ENCODE measurements around the gene PDE8A. TPM values are rescaled to one million over a fixed set of nuclear protein-coding genes. Genes with fewer than 3 reads are reported as not detected.

The PDE8A gene
- total RNA-seq, 1 donor from 2014 or later: 11.4 TPM

- H3K27ac ChIP-seq: no peak overlapping the region
- peaks cover 11% of the 10 kb centered on the region for H3K9me3 Mint-ChIP-seq
- no peak overlapping the region for H3K4me3 Mint-ChIP-seq
- no peak for TF ChIP-seq EZH2phosphoT487 (IDR thresholded peaks at IDR 0.05)
- TF ChIP-seq CTCF (IDR thresholded peaks at IDR 0.05): peak; percentile 72
- no peak for TF ChIP-seq EZH2 (IDR thresholded peaks at IDR 0.05)
- peak overlapping the region; percentile 94 for H2AFZ ChIP-seq (replicated peaks)
- H4K20me1 ChIP-seq (ENCODE audit: low read depth): no peaks in the 10 kb centered on the region
- peak; percentile 70 for DNase-seq (ENCODE audit: low spot score)
- H3K4me1 ChIP-seq: peaks cover 3% of the 10 kb centered on the region
- H3K79me2 ChIP-seq (ENCODE audit: low read depth): no peaks in the 10 kb centered on the region
- no peaks in the 10 kb centered on the region for H3K36me3 Mint-ChIP-seq
- peaks cover 10% of the 10 kb centered on the region for H3K27me3 Mint-ChIP-seq (ENCODE audit: insufficient read depth, low read depth)
- H3K27ac Mint-ChIP-seq: no peak overlapping the region
- no peak overlapping the region for H3K9ac ChIP-seq
- H3K4me1 Mint-ChIP-seq: peaks cover 8% of the 10 kb centered on the region
- peak overlapping the region; percentile 59 for H3K4me2 ChIP-seq
- H3F3A ChIP-seq (ENCODE audit: low read depth): no peaks in the 10 kb centered on the region
- no peaks in the 10 kb centered on the region for H3K27me3 ChIP-seq
- H3K9me3 ChIP-seq (ENCODE audit: low read depth): no peaks in the 10 kb centered on the region
- H3K4me3 ChIP-seq: no peak overlapping the region
- H3K36me3 ChIP-seq: no peaks in the 10 kb centered on the region
Observed at GRCh38 chr15:84955089-84955848, 26.4 kb upstream of the PDE8A start.

DNA sequence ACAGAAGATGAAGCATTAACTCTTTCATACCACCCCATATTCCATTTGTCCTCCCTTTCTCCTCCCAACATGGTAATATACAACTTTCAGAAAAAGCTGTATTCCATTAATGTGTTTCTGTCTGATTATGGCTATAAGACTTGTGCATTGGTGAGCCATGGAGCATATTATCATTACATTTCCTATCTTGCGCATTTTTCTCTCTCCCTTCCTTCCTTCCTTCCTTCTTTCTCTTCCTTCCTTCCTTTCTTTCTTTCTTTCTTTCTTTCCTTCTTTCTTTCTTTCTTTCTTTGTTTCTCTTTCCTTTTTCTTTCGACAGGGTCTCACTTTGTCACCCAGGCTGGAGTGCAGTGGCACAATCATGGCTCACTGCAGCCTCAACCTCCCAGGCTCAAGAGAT is 25.5 kb upstream of the PDE8A start:
- H4K20me1 ChIP-seq (ENCODE audit: low read depth): no peaks in the 10 kb centered on the region
- H3K9ac ChIP-seq: no peak overlapping the region
- no peak for DNase-seq (ENCODE audit: low spot score)
- no peak overlapping the region for H3K27ac ChIP-seq
- TF ChIP-seq EZH2phosphoT487 (IDR thresholded peaks at IDR 0.05) (no peak), CTCF (IDR thresholded peaks at IDR 0.05) (no peak), EZH2 (IDR thresholded peaks at IDR 0.05) (no peak)
- no peaks in the 10 kb centered on the region for H3K36me3 ChIP-seq
- H2AFZ ChIP-seq (replicated peaks): no peak overlapping the region
- H3K4me3 ChIP-seq: no peak overlapping the region
- peaks cover 15% of the 10 kb centered on the region for H3K4me1 Mint-ChIP-seq
- no peaks in the 10 kb centered on the region for H3K36me3 Mint-ChIP-seq
- peaks cover 11% of the 10 kb centered on the region for H3K9me3 Mint-ChIP-seq
- peaks cover 7% of the 10 kb centered on the region for H3K4me1 ChIP-seq
- no peak overlapping the region for H3K27ac Mint-ChIP-seq
- H3K4me2 ChIP-seq: no peak overlapping the region
- H3K27me3 Mint-ChIP-seq (ENCODE audit: insufficient read depth, low read depth): peaks cover 7% of the 10 kb centered on the region
- H3K9me3 ChIP-seq (ENCODE audit: low read depth): no peaks in the 10 kb centered on the region
- H3K79me2 ChIP-seq (ENCODE audit: low read depth): no peaks in the 10 kb centered on the region
- no peak overlapping the region for H3K4me3 Mint-ChIP-seq
- no peaks in the 10 kb centered on the region for H3K27me3 ChIP-seq
- H3F3A ChIP-seq (ENCODE audit: low read depth): no peaks in the 10 kb centered on the region

- DNase-seq (ENCODE audit: low spot score): no peak
- Histone ChIP-seq H3K9me3 (ENCODE audit: low read depth) (no peaks in the 10 kb centered on the region), H3F3A (ENCODE audit: low read depth) (no peaks in the 10 kb centered on the region), H3K79me2 (ENCODE audit: low read depth) (no peaks in the 10 kb centered on the region), H3K36me3 (no peaks in the 10 kb centered on the region), H3K9ac (no peak overlapping the region), H3K4me2 (no peak overlapping the region), H4K20me1 (ENCODE audit: low read depth) (no peaks in the 10 kb centered on the region), H3K27me3 (no peaks in the 10 kb centered on the region), H3K27ac (no peak overlapping the region), H2AFZ (replicated peaks) (peak overlapping the region; percentile 91), H3K4me3 (no peak overlapping the region), H3K4me1 (peaks cover 5% of the 10 kb centered on the region)
- Mint-ChIP-seq H3K36me3 (peaks cover 4% of the 10 kb centered on the region), H3K4me3 (no peak overlapping the region), H3K27ac (no peak overlapping the region), H3K27me3 (ENCODE audit: insufficient read depth, low read depth) (peaks cover 12% of the 10 kb centered on the region), H3K4me1 (peaks cover 15% of the 10 kb centered on the region), H3K9me3 (peaks cover 11% of the 10 kb centered on the region)
- TF ChIP-seq EZH2 (IDR thresholded peaks at IDR 0.05): no peak
Observed at GRCh38 chr15:84960391-84961113, 21.1 kb upstream of the PDE8A start.

DNA sequence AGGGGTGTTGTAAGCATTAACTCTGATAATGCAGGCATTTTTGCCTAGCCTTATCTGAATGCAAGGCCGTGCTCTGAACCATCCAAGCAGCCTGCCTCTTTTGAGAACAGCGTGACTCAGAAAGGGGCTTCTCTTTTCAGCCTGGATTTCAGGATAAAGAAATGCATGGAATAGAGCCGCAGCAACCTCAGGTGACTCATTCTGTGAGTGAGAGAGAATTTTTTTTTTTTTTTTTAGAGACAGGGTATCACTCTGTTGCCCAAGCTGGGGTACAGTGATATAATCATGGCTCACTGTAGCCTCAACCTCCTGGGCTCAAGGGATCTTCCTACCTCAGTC is 20.6 kb upstream of the PDE8A start:
- Mint-ChIP-seq H3K9me3 (peaks cover 11% of the 10 kb centered on the region), H3K4me1 (peaks cover 11% of the 10 kb centered on the region), H3K4me3 (no peak overlapping the region), H3K27me3 (ENCODE audit: insufficient read depth, low read depth) (peaks cover 7% of the 10 kb centered on the region), H3K36me3 (peaks cover 4% of the 10 kb centered on the region), H3K27ac (no peak overlapping the region)
- TF ChIP-seq EZH2 (IDR thresholded peaks at IDR 0.05): no peak
- TF ChIP-seq EZH2phosphoT487 (IDR thresholded peaks at IDR 0.05): no peak
- TF ChIP-seq CTCF (IDR thresholded peaks at IDR 0.05): no peak
- H3K9me3 ChIP-seq (ENCODE audit: low read depth): no peaks in the 10 kb centered on the region
- H3K4me2 ChIP-seq: no peak overlapping the region
- H4K20me1 ChIP-seq (ENCODE audit: low read depth): no peaks in the 10 kb centered on the region
- no peak overlapping the region for H3K9ac ChIP-seq
- H2AFZ ChIP-seq (replicated peaks): peak overlapping the region; percentile 91
- no peak for DNase-seq (ENCODE audit: low spot score)
- peaks cover 4% of the 10 kb centered on the region for H3K4me1 ChIP-seq
- H3K79me2 ChIP-seq (ENCODE audit: low read depth): no peaks in the 10 kb centered on the region
- H3F3A ChIP-seq (ENCODE audit: low read depth): no peaks in the 10 kb centered on the region
- no peaks in the 10 kb centered on the region for H3K27me3 ChIP-seq
- no peak overlapping the region for H3K4me3 ChIP-seq
- H3K27ac ChIP-seq: no peak overlapping the region
- no peaks in the 10 kb centered on the region for H3K36me3 ChIP-seq

All from neural progenitor cell (in vitro differentiated cells).